Left lung (tissue), 10 donors: ENCODE data around the gene ZDHHC21. TPM values are rescaled to one million over a fixed set of nuclear protein-coding genes. Genes with fewer than 3 reads are reported as not detected.
"Not testable (repeated sequence)": the region's sequence is repeated elsewhere in the genome, so short reads cannot be mapped to it uniquely, and the experiment has no call there.

Experiments
- ATAC-seq: fragments of 200-7000 bp; cut with Tn5 transposase; one replicate; pipeline ENCODE4 v1.9.1; 2020; ENCODE audit warnings: moderate library complexity
- DNase-seq, 4 donors: peaks; one replicate each; pipeline ENCODE4 v3.0.0-alpha.2; 2013 to 2020
- H3K27ac ChIP-seq, 2 donors: fragments of 200-600 bp; sonication (generic) in 1 of 2; one replicate each; pipeline versions ENCODE4 v1.5.0 to v1.8.0; 2020 to 2021
- H3K27me3 ChIP-seq, 2 donors: fragments of 200-600 bp; sonication (generic) in 1 of 2; one replicate each; pipeline versions ENCODE4 v1.5.0 to v1.8.0; 2020 to 2021
- H3K36me3 ChIP-seq, 2 donors: fragments of 200-600 bp; sonication (generic) in 1 of 2; one replicate each; pipeline versions ENCODE4 v1.5.0 to v1.8.0; 2020 to 2021
- H3K4me1 ChIP-seq, 2 donors: fragments of 200-600 bp; one replicate each; pipeline ENCODE4 v1.8.0; 2021
- H3K4me3 ChIP-seq, 2 donors: fragments of 200-600 bp; sonication (generic) in 1 of 2; one replicate each; pipeline versions ENCODE4 v1.5.0 to v1.8.0; 2020 to 2021; ENCODE audit warnings: mild to moderate bottlenecking in 1 of 2
- H3K9me3 ChIP-seq, 2 donors: fragments of 200-600 bp; sonication (generic) in 1 of 2; one replicate each; pipeline versions ENCODE4 v1.5.0 to v1.8.0; 2020 to 2021
- intact Hi-C, 2 donors: fragments of 100-400 bp; cut with DNase I; formaldehyde crosslinking; loops; one replicate each; pipeline versions ENCODE4 v1.11.2 to v1.14.2; 2022
- polyA plus RNA-seq, 6 donors: library from polyadenylated mRNA; unstranded; fragments of 120-200 nt; gene quantifications; one replicate each; pipeline ENCODE4 v1.2.1, GENCODE V29; 2013; ENCODE audit not compliant: insufficient read length in 6 of 6
- total RNA-seq, 2 donors: library from RNA; stranded (reverse); fragmentation: NEBNext Ultra II Directional; extraction: Animal tissue kit (Norgen Biotek cat#: 25700); gene quantifications; one replicate each; pipeline ENCODE4 v1.2.1, GENCODE V29; 2021
- TF ChIP-seq, protein P1 (sequence below), 2 donors: fragments of 200-600 bp; sonication (generic) in 1 of 2; IDR thresholded peaks; one replicate each; pipeline versions ENCODE4 v1.5.0 to v1.8.0; 2021; ENCODE audit warnings: antibody characterized with exemption in 2 of 2
- donor health status: DM: no; HTN: yes; CAD: no.
- donor health status: DM: no; HTN: no; CAD: no.

Gene ZDHHC21
- total and polyA plus RNA-seq, 8 donors, result 19.4 to 27.7 (median 24.9) TPM

DNA sequence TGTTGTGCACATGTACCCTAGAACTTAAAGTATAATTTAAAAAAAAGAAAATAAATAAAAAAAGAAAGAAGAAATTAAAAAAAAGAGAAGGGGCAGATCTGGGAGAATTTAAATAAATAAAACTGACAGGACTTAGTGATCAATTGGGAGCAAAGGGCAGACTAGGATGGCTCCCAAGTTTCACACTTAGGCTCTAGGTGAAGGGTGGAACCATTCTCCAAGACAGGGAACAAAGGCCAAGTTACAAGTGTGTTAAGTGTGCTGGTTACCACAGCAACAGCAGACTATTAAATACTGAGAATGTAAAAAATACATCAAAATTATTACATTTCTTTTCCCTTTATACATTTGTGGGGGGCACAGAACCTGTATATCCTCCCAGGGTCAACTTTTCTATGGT lies 7.1 kb downstream of the ZDHHC21 start:
- intact Hi-C loops, result no loop called here
- H3K27ac ChIP-seq, result no peak overlapping the region
- TF ChIP-seq, protein P1, sequence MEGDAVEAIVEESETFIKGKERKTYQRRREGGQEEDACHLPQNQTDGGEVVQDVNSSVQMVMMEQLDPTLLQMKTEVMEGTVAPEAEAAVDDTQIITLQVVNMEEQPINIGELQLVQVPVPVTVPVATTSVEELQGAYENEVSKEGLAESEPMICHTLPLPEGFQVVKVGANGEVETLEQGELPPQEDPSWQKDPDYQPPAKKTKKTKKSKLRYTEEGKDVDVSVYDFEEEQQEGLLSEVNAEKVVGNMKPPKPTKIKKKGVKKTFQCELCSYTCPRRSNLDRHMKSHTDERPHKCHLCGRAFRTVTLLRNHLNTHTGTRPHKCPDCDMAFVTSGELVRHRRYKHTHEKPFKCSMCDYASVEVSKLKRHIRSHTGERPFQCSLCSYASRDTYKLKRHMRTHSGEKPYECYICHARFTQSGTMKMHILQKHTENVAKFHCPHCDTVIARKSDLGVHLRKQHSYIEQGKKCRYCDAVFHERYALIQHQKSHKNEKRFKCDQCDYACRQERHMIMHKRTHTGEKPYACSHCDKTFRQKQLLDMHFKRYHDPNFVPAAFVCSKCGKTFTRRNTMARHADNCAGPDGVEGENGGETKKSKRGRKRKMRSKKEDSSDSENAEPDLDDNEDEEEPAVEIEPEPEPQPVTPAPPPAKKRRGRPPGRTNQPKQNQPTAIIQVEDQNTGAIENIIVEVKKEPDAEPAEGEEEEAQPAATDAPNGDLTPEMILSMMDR (IDR thresholded peaks at IDR 0.05), result no peak
- no peak overlapping the region for H3K4me3 ChIP-seq
- peaks cover 0 to 3% of the 10 kb centered on the region in 2 donors for H3K9me3 ChIP-seq
- peaks cover 0 to 30% of the 10 kb centered on the region in 2 donors for H3K36me3 ChIP-seq
- peaks cover 0 to 4% of the 10 kb centered on the region in 2 donors for H3K4me1 ChIP-seq
- no peaks in the 10 kb centered on the region for H3K27me3 ChIP-seq
- DNase-seq, result no peak
- ATAC-seq, result no peak

DNA sequence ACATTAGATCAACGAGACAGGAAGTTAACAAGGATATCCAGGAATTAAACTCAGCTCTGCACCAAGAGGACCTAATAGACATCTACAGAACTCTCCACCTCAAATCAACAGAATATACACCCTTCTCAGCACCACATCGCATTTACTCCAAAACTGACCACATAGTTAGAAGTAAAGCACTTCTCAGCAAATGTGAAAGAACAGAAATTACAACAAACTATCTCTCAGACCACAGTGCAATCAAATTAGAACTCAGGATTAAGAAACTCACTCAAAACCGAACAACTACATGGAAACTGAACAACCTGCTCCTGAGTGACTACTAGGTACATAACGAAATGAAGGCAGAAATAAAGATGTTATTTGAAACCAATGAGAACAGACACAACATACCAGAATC lies 10.6 kb downstream of the ZDHHC21 start:
- H3K4me1 ChIP-seq, H3K27ac ChIP-seq, DNase-seq, intact Hi-C loops, H3K4me3 ChIP-seq, H3K27me3 ChIP-seq, H3K9me3 ChIP-seq, ATAC-seq: not testable (repeated sequence)
- peaks cover 0 to 15% of the 10 kb centered on the region in 2 donors for H3K36me3 ChIP-seq

DNA sequence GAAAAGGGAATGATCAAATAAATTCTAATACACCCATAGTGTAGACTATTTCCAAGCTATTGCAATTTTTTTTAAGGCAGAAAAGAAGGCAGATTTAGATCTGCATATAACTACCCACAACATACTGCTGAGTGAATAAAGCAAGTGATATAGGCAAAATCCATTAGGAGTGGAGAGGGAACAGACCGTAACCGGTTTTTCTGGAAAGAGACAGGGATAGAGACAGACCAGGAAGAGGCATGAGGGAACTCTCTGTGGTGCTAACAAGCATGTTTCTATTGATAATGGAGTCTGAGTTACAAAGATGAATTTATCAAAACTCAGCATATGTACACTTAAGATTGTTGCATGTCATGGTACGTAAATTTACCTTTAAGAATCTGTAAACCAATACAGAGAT lies 14.5 kb downstream of the ZDHHC21 start:
- DNase-seq (no peak), ATAC-seq (no peak)
- Histone ChIP-seq H3K4me1 (no peaks in the 10 kb centered on the region), H3K4me3 (no peak overlapping the region), H3K27ac (no peak overlapping the region), H3K9me3 (no peaks in the 10 kb centered on the region), H3K27me3 (no peaks in the 10 kb centered on the region), H3K36me3 (no peaks in the 10 kb centered on the region)
- intact Hi-C loops, result no loop called here
- TF ChIP-seq, protein P1 (IDR thresholded peaks at IDR 0.05), result no peak

DNA sequence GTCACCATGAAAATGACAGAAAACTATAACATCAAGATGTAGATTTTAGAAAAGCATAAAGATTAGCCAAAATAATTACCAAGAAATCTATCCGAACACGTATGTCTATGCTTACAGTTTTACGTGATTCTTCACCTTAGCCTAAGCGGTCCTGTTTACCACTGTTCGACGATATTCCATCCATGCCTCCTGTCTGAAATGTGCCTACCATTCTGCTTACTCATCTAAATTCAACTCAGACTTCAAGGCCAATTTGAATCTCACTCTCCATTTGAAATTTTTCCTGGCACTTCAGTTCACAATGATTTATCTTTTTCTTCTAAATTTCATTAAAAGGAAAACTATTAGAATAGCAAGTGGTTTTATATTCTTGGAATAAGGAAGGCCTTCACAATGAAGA lies 15.4 kb downstream of the ZDHHC21 start:
- TF ChIP-seq, protein P1 (IDR thresholded peaks at IDR 0.05), result no peak
- Histone ChIP-seq H3K36me3 (no peaks in the 10 kb centered on the region), H3K9me3 (no peaks in the 10 kb centered on the region), H3K27me3 (no peaks in the 10 kb centered on the region), H3K4me3 (no peak overlapping the region), H3K27ac (no peak overlapping the region), H3K4me1 (no peaks in the 10 kb centered on the region)
- ATAC-seq (no peak), DNase-seq (no peak)
- intact Hi-C loops, result no loop called here

DNA sequence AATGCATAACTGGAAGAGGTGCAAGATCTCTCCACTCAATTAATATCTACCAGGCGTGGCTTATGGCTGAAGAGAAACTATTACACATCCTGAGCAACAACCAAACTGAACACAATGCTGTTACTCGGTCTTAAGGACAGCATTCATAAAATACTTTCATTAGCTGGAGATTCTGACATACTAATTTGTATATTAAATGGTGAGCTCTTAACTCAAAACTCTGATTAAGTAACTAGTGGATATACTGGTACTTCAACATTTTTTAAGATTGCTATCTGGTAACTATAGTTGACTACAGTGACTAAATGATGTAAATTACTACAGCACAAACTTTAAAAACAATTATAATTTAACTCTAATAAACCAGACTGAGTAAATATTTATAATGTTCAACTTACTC lies 15.8 kb downstream of the ZDHHC21 start:
- no peaks in the 10 kb centered on the region for H3K27me3 ChIP-seq
- TF ChIP-seq, protein P1 (IDR thresholded peaks at IDR 0.05), result no peak
- intact Hi-C loops, result no loop called here

DNA sequence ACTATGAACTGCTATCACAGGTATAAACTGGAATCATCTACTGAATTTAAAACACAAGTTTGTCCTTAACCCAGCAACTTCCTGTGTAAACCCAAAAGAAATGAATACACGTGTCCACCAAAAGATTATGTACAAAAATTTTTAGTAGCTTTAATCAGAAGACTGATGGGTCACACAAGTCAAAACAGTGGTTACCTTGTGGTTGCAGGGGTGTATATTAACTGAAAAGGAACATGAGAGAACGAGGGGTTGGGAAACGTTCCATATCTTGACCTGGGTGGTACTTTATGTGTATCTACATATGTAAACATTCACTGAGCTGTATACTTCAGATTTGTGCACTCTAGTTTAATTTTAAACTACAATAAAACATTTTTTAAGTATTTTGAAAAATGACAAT lies 18.6 kb downstream of the ZDHHC21 start:
- TF ChIP-seq, protein P1 (IDR thresholded peaks at IDR 0.05), result no peak
- peaks cover 0 to 17% of the 10 kb centered on the region in 2 donors for H3K36me3 ChIP-seq
- no peak overlapping the region for H3K4me3 ChIP-seq
- no peaks in the 10 kb centered on the region for H3K4me1 ChIP-seq
- intact Hi-C loops, result no loop called here
- DNase-seq (no peak), ATAC-seq (no peak)
- H3K27me3 ChIP-seq, result no peaks in the 10 kb centered on the region
- H3K9me3 ChIP-seq, result no peaks in the 10 kb centered on the region
- no peak overlapping the region for H3K27ac ChIP-seq

More for the DNA sequence above, 15.8 kb downstream of the ZDHHC21 start:
- no peak overlapping the region for H3K27ac ChIP-seq
- H3K9me3 ChIP-seq, result no peaks in the 10 kb centered on the region
- DNase-seq (no peak), ATAC-seq (no peak)
- H3K4me3 ChIP-seq, result no peak overlapping the region
- H3K36me3 ChIP-seq, result peaks cover 0 to 3% of the 10 kb centered on the region in 2 donors
- no peaks in the 10 kb centered on the region for H3K4me1 ChIP-seq
